Brain pericyte (primary cell): Measurements from ENCODE around the gene NLRP1.
A peak's percentile ranks its signal among the peaks of the same experiment; 100 is the strongest.

ENCODE experiments used
- DNase-seq: peaks from one replicate; pipeline ENCODE4 v3.0.0-alpha.2; 2012; ENCODE audit warnings: low read depth, low spot score

Gene NLRP1

GRCh38 chr17:5584383-5585286 lies at the start of gene NLRP1:
TSS of gene NLRP1 (minus strand) at chr17:5584509. CDS start at chr17:5583957, 552 bp downstream.
- peak; percentile 15 for DNase-seq

- no peak for DNase-seq
These were observed 47.8 kb upstream of the NLRP1 start for GRCh38 chr17:5631958-5632590.

- no peak for DNase-seq
These were observed 46.1 kb upstream of the NLRP1 start for GRCh38 chr17:5630434-5630833.

GRCh38 chr17:5629128-5629527 lies 44.8 kb upstream of the NLRP1 start:
- DNase-seq, result no peak

- DNase-seq, result no peak
These were observed 44.0 kb upstream of the NLRP1 start for GRCh38 chr17:5628262-5628661.

- no peak for DNase-seq
These were observed 39.9 kb upstream of the NLRP1 start for GRCh38 chr17:5624211-5624610.

- no peak for DNase-seq
These were observed 37.4 kb upstream of the NLRP1 start for GRCh38 chr17:5621729-5622128.

GRCh38 chr17:5621026-5621425 lies 36.7 kb upstream of the NLRP1 start:
- no peak for DNase-seq

DNA sequence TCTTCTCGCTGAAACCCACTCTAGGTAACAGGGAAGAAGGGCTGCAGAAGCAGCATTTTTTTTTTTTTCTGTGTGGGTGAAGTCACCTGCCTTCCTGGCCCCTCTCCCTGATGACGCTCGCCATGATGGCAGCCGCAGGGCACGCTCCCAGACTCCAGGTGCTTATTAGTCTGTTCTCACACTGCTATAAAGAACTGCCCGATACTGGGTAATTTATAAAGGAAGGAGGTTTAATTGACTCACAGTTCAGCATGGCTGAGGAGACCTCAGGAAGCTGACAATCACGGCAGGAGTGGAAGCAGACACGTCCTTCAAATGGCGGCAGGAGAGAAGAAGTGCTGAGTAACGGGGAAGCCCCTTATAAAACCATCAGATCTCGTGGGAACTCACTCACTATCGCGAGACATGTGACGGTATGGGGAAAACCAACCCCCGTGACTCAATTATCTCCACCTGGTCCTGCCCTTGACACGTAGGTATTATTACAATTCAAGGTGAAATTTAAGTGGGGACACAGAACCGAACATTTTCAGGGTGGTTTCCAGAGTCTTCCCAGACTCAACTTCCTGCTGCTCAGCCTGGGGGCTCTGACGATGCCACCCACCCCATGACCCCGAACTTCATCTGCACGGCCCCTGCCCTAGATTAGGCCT lies 34.9 kb upstream of the NLRP1 start:
- no peak for DNase-seq

GRCh38 chr17:5618476-5618875 lies 34.2 kb upstream of the NLRP1 start:
- no peak for DNase-seq

DNA sequence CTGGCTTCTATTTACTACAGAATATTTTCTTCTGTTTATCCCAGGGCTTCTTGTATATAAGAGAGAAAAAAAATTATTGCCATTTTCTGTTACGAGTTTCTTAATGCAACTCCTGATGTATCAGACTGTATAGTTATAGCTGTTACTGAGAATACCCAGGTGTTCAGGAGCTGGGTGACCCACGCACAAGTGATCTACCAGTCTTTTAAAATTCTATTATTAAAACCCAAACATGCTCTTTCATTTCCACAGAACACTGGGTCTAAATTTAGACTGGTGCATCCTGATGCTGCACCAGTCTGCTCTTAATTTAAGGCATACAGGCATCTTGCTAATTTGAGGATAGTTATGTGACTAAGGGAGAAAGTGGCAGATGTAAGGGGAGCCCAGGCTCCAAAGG lies 31.2 kb upstream of the NLRP1 start:
- DNase-seq, result no peak

DNA sequence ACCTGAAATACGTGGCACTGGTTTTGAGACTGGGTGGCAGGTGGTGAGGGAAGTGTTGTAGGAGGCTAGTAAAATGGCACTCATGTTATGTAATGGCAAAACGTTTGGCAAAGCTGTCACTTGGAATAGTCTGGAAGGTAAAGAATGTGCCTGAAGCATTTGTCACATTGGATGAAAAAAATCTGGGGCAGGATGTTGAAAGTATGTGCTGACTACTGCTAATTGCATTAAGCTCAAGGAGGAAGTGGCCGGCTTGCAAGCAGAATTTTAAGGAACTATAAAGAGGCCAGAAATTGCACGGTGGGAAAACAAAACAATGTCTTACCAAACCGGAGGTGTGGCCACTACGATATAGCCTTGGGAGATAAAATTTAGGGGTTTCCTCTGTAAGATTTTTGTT lies 26.6 kb upstream of the NLRP1 start:
- DNase-seq, result no peak

DNA sequence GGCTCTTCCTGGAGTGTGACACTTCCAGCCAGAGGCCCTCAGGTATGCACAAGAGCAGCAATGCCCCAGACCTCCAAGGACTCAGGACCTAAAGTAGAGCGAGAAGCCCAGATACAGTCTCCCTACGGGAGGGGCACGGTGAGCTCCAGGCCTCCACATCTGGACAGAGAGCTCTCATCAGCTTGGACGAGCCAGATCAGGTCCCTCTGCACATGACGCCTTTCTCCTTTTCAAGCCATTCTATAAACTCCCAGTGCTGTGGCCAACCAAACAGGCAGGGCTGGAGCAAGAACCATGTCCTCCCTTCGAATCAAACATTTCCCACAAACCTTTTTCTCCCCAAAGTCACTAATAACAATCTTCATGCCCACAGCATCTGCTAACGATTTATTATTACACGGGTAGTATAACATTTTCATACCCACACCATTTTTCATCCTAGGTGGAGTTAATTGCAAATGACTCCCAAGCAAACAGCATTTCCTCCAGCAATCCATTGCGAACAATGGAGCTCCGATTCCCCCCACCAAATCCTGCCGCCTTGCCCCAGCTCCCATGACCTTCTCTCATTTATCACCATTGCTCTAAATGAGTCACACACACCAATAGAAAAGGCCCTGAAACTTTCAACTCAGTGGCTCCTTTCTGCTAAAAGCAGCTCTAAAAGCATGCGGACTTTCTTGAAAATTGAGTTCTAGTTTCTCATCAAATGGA lies 24.2 kb upstream of the NLRP1 start:
- no peak for DNase-seq

- no peak for DNase-seq
These were observed 23.6 kb upstream of the NLRP1 start for GRCh38 chr17:5607946-5608345.

DNA sequence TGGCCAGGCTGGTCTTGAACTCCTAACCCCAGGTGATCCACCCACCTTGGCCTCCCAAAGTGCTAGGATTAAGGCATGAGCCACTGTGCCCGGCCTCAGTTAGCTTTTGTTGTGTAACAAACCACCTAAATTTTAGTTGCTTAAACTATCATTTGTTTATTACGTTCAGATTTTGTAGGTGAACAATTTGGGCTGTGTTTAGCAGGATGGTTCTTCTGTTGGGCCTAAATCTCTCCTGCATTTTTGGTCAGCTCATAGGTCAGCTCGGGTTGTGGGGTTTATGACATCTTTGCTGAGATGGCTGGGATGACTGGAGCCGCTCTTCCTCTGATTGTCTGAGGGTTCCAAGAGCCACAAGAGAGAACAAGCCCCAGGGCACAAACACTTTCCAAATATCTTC lies 21.1 kb upstream of the NLRP1 start:
- no peak for DNase-seq

DNA sequence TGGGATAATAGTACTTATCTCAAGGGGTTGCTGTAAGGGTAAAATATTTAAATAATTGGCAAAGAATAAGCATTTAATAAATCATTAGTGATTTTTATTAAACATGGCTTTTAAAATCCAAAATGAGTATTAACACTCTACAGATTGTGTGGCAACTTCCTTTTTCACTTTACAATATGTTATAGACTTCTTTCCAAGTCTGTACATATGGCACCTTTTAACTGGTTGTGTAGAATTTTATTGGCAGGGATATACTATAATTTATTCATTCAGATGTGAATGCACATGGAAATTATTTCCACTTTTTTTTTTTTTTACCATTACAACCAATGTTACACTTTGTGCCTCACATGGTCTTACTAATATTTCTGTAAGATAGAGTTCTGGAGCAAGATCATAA lies 15.7 kb upstream of the NLRP1 start:
- no peak for DNase-seq

- no peak for DNase-seq
These were observed 14.1 kb upstream of the NLRP1 start for GRCh38 chr17:5598457-5598856.

DNA sequence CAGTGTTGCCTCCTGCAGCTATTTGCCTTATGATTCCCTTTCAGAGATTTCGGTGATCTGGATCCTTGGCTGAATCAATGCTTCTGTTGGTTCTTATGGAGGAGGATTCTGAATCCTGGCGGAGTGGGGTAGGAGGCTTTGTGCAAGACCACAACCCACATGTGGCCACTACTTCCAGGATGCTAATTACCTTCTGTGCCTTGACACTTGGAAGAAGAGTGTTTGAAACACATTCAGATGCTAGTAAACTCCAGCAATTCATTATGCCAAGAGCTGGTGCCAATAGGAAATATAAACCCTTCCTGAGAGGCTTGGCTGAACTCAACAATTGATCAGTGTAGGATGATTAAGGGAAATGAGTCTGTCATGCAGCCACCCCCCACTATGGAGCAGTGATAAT lies 12.1 kb upstream of the NLRP1 start:
- no peak for DNase-seq

DNA sequence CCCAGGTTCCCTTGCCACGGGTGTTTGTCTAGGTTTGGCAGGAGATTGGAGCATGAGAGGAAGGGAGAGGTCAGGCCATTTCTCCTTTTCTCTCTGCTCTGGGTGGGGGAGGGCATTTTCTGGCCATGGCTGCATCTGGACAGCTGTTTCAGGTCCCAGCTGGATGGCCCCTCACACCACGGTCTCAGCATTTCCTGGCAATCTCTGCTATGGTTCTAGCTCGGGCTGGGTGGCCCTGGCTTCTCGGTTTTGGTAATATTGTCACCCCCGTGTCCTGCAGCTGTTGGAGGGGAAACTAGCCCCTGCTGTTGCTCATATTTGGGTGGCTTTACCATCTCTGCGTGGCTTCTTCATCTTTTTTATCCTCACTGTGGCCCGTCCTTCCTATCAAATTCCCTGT lies 11.5 kb upstream of the NLRP1 start:
- no peak for DNase-seq

DNA sequence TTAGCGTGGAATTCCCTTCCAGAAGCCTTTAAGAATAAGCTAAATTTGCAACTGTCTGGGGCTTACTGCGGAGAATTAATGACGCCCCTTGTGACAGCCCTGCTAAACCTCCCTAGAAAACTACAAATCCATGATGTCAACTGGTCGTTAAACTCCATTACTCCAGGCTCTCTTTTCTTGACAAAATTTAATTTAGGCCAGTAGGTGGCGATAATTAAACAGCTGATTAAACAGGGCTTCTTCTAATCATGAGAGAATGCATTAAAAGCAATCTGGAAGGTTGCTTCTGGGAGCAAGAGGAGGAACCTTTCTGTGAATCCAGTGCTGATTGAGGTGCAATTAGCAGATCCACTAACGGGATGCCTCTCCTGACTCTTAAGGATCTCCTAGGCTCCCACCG lies 8.1 kb upstream of the NLRP1 start:
- DNase-seq, result no peak

- no peak for DNase-seq
These were observed 7.7 kb upstream of the NLRP1 start for GRCh38 chr17:5591966-5592365.

DNA sequence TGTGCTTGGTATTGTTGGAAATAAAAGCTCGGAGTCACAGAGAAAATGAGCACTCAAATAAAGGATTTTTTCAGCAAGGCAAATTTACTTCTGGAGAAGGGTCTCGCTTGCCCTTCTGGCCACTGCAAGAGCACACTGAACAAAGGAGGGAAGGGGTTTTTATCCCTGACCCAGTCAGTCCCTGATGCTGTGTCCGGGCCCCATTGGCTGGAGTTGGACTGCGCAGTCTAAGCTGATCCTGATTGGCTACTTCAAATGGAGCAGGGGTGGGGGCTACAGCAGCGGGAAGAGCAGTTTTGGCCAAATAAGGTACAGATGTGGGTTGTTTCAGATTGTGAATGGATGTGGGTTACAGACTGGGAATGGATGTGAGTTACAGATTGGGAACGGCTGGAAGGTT lies 4.3 kb upstream of the NLRP1 start:
- DNase-seq, result no peak
